Mucosa of descending colon (tissue), 3 donors: Measurements from ENCODE around the gene ICAM3. TPM values are rescaled to one million over a fixed set of nuclear protein-coding genes. Genes with fewer than 3 reads are reported as not detected.
A peak's percentile ranks its signal among the peaks of the same experiment; 100 is the strongest.

ENCODE experiments used
- ATAC-seq: fragments of 200-7000 bp; cut with Tn5 transposase; one replicate; pipeline ENCODE4 v1.9.1; 2020; ENCODE audit warnings: mild to moderate bottlenecking, moderate library complexity
- DNase-seq, 3 donors: peaks; one replicate each; pipeline ENCODE4 v3.0.0-alpha.2; 2020
- H3K36me3 ChIP-seq: fragments of 200-600 bp; one replicate; pipeline ENCODE4 v1.8.0; 2021; ENCODE audit warnings: low read depth, mild to moderate bottlenecking
- H3K4me1 ChIP-seq: fragments of 200-600 bp; one replicate; pipeline ENCODE4 v1.8.0; 2021; ENCODE audit warnings: low read depth, mild to moderate bottlenecking
- H3K4me3 ChIP-seq: fragments of 200-600 bp; one replicate; pipeline ENCODE4 v1.8.0; 2021; ENCODE audit warnings: mild to moderate bottlenecking
- H3K9me3 ChIP-seq: fragments of 200-600 bp; one replicate; pipeline ENCODE4 v1.8.0; 2021; ENCODE audit warnings: mild to moderate bottlenecking
- intact Hi-C, 2 donors: fragments of 100-400 bp; cut with DNase I in 1 of 2; cut with micrococcal nuclease in 1 of 2; formaldehyde crosslinking; loops; one replicate each; pipeline versions ENCODE4 v1.11.0 to v1.11.1; 2022; cut with DNase I, micrococcal nuclease
- total RNA-seq, 3 donors: library from RNA; stranded (reverse); fragmentation: NEBNext Ultra II Directional in 2 of 3; extraction: Animal tissue kit (Norgen Biotek cat#: 25700) in 2 of 3; gene quantifications; one replicate each; pipeline versions ENCODE4 v1.2.1 to v1.2.4, GENCODE V29; 2021 to 2023
- TF ChIP-seq, protein P1 (sequence below): fragments of 200-600 bp; IDR thresholded peaks from one replicate; pipeline ENCODE4 v1.8.0; 2022; ENCODE audit warnings: antibody characterized with exemption, mild to moderate bottlenecking
- donor health status: DM: no; HTN: no; CAD: no; lungs with moderate emphysema.
- donor health status: DM: no; HTN: no; CAD: no.
- donor health status: DM: no; HTN: yes; CAD: no.

The ICAM3 gene
- total RNA-seq, 3 donors from 2014 or later, result 16.0 to 31.6 (median 28.0) TPM

DNA sequence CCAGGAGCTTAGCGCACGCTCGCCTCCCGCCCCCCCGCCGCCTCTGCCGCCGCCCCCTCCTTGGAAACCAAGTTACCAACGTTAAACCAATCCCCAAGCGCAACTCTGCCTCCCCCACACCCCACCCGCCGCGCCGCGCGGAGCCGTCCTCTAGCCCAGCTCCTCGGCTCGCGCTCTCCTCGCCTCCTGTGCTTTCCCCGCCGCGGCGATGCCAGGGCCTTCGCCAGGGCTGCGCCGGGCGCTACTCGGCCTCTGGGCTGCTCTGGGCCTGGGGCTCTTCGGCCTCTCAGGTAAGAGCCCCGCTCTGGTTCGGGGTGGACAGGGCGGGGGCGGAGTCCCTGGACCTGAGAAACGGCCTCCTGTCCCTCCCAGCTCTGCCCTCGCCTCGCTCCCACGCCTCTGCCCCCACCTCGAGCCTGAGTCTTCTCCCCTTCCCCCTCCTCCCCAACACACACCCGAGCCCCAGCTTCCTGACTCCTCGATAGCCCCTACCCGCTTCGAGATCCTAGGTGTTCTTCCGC is 49.5 kb downstream of the ICAM3 start, which contains the start of gene ICAM5:
TSS of gene ICAM5 (plus strand) at position 117 of the 521 bp plus-strand sequence. CDS start at position 209, 92 bp downstream.
- intact Hi-C loops, result no loop called here
- Histone ChIP-seq H3K4me3 (no peak within 1 kb of the TSS), H3K36me3 (no peaks in the 10 kb centered on the region), H3K4me1 (peaks cover 60% of the 10 kb centered on the region), H3K9me3 (no peaks in the 10 kb centered on the region)
- no peak for ATAC-seq
- peak in 1 of 3 donors; percentile 59 for DNase-seq
- TF ChIP-seq, protein P1, sequence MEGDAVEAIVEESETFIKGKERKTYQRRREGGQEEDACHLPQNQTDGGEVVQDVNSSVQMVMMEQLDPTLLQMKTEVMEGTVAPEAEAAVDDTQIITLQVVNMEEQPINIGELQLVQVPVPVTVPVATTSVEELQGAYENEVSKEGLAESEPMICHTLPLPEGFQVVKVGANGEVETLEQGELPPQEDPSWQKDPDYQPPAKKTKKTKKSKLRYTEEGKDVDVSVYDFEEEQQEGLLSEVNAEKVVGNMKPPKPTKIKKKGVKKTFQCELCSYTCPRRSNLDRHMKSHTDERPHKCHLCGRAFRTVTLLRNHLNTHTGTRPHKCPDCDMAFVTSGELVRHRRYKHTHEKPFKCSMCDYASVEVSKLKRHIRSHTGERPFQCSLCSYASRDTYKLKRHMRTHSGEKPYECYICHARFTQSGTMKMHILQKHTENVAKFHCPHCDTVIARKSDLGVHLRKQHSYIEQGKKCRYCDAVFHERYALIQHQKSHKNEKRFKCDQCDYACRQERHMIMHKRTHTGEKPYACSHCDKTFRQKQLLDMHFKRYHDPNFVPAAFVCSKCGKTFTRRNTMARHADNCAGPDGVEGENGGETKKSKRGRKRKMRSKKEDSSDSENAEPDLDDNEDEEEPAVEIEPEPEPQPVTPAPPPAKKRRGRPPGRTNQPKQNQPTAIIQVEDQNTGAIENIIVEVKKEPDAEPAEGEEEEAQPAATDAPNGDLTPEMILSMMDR, result no peak

DNA sequence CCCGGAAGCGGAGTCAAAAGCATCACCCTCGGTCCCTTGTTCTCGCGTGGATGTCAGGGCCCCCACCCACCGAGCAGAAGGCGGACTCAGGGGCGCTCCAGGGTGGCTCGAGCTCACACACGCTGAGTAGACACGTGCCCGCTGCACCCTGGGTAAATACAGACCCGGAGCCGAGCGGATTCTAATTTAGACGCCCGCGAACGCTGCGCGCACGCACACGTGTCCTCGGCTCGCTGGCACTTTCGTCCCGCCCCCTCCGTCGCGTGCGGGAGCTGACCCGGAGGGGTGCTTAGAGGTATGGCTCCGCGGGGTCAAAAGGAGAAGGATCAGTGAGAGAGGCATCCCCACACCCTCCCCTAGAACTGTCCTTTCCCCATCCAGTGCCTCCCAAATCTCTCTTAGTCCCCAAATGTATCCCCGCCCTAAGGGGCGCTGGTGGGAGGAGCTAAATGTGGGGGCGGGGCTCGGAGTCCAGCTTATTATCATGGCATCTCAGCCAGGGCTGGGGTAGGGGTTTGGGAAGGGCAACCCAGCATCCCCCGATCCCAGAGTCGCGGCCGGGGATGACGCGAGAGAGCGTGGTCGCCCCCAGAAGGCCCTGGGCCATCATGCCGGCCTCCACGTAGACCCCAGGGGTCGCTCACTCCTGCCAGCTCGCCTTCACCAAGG is 50.1 kb downstream of the ICAM3 start:
- ATAC-seq (peak; percentile 9), DNase-seq (peak; percentile 45 to 68 (median 59))
- Histone ChIP-seq H3K4me1 (peaks cover 59% of the 10 kb centered on the region), H3K36me3 (no peaks in the 10 kb centered on the region), H3K4me3 (no peak overlapping the region), H3K9me3 (no peaks in the 10 kb centered on the region)
- intact Hi-C loops, result no loop called here
- TF ChIP-seq, protein P1, result no peak

DNA sequence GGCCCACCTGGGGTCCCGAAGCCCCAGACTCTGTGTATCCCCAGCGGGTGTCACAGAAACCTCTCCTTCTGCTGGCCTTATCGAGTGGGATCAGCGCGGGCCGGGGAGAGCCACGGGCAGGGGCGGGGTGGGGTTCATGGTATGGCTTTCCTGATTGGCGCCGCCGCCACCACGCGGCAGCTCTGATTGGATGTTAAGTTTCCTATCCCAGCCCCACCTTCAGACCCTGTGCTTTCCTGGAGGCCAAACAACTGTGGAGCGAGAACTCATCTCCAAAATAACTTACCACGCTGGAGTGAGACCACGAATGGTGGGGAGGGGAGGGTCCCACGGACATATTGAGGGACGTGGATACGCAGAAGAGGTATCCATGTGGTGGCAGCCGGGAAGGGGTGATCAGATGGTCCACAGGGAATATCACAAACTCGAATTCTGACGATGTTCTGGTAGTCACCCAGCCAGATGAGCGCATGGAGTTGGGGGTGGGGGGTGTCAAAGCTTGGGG is 50.7 kb downstream of the ICAM3 start:
- TF ChIP-seq, protein P1, result no peak
- DNase-seq (peak; percentile 59 to 68 (median 66)), ATAC-seq (peak; percentile 41)
- intact Hi-C loops, result no loop called here
- no peaks in the 10 kb centered on the region for H3K36me3 ChIP-seq
- H3K4me1 ChIP-seq, result peaks cover 59% of the 10 kb centered on the region
- H3K9me3 ChIP-seq, result no peaks in the 10 kb centered on the region
- no peak overlapping the region for H3K4me3 ChIP-seq

DNA sequence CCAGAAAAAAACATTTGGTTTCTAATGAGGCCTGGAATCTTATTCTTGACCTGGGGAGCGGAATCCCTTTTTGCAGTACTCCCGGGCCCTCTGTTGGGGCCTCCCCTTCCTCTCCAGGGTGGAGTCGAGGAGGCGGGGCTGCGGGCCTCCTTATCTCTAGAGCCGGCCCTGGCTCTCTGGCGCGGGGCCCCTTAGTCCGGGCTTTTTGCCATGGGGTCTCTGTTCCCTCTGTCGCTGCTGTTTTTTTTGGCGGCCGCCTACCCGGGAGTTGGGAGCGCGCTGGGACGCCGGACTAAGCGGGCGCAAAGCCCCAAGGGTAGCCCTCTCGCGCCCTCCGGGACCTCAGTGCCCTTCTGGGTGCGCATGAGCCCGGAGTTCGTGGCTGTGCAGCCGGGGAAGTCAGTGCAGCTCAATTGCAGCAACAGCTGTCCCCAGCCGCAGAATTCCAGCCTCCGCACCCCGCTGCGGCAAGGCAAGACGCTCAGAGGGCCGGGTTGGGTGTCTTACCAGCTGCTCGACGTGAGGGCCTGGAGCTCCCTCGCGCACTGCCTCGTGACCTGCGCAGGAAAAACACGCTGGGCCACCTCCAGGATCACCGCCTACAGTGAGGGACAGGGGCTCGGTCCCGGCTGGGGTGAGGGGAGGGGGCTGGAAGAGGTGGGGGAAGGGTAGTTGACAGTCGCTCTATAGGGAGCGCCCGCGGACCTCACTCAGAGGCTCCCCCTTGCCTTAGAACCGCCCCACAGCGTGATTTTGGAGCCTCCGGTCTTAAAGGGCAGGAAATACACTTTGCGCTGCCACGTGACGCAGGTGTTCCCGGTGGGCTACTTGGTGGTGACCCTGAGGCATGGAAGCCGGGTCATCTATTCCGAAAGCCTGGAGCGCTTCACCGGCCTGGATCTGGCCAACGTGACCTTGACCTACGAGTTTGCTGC is 52.4 kb downstream of the ICAM3 start, which contains the start of gene ICAM4:
TSS of gene ICAM4 (plus strand) at position 153 of the 935 bp plus-strand sequence. CDS start at position 211, 58 bp downstream.
- no peaks in the 10 kb centered on the region for H3K36me3 ChIP-seq
- peaks cover 42% of the 10 kb centered on the region for H3K4me1 ChIP-seq

DNA sequence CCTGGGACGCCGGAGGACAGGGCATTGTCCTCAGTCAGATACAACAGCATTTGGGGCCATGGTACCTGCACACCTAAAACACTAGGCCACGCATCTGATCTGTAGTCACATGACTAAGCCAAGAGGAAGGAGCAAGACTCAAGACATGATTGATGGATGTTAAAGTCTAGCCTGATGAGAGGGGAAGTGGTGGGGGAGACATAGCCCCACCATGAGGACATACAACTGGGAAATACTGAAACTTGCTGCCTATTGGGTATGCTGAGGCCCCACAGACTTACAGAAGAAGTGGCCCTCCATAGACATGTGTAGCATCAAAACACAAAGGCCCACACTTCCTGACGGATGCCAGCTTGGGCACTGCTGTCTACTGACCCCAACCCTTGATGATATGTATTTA is 54.0 kb downstream of the ICAM3 start:
- no peak for DNase-seq
- Histone ChIP-seq H3K36me3 (no peaks in the 10 kb centered on the region), H3K4me1 (peaks cover 27% of the 10 kb centered on the region), H3K4me3 (no peak overlapping the region), H3K9me3 (no peaks in the 10 kb centered on the region)
- TF ChIP-seq, protein P1, result no peak
- no peak for ATAC-seq
- intact Hi-C loops, result no loop called here

More for the DNA sequence above, 52.4 kb downstream of the ICAM3 start, which contains the start of gene ICAM4:
- intact Hi-C loops, result no loop called here
- peak; percentile 27 for ATAC-seq
- TF ChIP-seq, protein P1, result no peak
- Histone ChIP-seq H3K9me3 (no peaks in the 10 kb centered on the region), H3K4me3 (no peak within 1 kb of the TSS)
- DNase-seq, result peak; percentile 58 to 73 (median 62)
